Ecto neural progenitor cell (in vitro differentiated cells): ENCODE results near the gene THSD4.

Source experiments
- DNase-seq: peaks from one replicate; pipeline ENCODE4 v3.0.0-alpha.2; 2018; ENCODE audit warnings: low spot score

The THSD4 gene

DNA sequence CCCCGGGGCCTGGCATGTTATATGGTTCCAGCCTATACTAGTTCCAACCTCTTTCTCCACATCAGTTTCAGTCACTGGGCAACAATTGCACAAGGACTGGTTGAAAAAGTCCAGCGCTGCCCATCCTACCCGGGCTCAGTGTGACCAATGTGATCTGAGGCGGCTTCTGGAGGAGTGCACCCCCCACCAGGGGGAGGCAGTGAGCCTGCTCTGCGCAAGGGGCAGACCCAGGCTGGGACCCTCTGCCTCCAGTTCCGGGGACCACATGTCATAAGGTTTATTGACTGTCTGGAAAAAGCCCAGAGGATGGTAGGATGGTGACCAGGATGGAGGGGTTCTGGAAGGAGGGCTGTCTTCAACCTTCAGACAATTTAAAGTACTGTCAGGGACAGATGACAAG is 669.4 kb downstream of the THSD4 start:
- no peak for DNase-seq

DNA sequence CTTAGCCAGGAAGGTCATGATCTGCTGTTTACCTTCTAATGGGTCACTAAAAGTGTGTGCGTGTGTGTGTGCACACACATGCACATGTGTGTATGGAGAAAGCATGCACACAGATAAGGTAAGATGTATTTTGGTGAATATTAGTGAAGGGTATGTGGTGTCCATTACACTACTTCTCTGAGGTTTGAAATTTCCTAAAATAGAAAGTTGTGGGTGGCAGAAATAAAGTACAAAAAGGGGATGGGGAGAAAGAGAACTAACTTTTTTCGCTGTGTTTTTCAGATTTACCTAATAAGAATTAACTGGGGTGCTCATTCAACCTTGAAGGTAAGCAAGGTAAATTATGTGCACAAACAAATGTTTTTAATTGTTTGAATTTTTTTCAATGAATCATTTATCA is 670.7 kb downstream of the THSD4 start:
- no peak for DNase-seq

DNA sequence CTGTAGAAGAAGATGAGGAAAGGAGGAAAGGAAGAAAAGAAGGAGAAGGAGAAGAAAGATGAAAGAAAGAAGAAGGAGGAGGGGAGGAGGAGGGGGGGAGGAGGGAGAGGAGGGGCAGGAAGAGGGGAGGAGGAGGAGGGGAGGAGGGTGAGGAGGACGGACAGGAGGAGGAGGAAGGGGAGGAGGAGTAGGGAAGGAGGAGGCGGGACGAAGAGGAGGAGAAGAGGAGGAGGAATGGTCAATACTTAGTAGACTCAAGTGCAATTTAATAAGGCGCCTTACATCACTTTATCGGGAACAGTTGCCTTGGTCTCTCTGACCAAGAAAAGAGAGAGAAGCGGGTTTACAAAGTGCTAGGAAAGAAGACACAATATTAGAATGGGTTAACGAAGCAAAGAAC is 671.4 kb downstream of the THSD4 start:
- no peak for DNase-seq

DNA sequence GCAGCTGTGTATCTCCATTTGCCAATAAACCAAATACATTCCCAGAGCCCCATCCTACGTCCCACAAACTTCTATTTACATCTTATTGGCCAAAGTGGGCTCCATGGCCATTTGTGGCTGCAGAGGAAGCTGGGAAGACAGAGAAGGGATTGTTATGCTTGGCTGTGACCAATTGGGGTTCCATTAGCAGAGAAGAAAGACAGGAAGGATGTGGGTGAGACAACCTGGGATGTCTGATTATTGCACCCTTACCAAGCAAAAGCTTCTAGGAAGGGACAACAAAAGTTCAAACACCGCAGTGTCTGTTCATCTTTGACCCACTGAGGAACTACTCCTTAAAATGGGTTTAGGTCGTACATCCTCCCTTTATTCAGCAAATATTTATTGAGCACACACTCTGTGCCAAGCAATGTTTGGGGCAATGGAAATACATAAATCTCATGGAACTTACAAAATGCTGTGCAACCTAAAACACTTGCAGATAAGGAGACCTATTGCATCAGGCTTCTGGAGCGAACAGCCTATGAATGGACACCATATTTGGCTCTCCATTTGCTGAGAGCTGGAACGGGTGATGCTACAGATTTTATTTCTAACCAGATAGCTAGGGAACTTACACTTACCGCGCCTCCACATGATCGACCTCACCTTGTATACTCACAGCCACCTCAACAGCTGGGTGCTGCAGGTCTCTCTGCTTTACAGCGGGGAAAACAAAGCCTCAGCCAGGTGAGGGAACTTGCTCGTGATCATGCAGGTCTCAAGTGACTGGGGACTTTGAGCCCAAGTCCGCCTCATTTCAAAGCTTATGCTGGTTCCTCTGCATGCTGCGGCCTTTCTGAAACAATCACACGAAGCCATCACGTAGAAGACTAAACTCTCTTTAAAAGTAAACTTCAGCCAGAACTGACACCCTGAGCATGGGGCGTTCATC is 673.6 kb downstream of the THSD4 start:
- no peak for DNase-seq

DNA sequence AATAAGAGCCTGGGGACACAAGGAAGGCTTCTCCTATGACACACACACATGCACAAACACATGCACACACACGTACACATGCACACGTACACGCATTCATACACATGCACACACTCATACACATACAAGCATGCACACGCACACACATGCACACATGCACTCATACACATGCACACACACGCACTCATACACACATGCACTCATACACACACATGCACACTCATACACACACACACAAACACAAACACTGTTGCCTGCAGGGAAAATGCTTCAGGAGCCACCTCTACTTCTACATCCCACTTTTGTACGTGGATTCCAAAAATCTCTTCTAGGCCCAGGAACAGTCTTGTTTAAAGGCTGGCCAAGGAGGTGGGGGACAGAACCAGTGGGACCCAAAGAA is 674.3 kb downstream of the THSD4 start:
- no peak for DNase-seq

DNA sequence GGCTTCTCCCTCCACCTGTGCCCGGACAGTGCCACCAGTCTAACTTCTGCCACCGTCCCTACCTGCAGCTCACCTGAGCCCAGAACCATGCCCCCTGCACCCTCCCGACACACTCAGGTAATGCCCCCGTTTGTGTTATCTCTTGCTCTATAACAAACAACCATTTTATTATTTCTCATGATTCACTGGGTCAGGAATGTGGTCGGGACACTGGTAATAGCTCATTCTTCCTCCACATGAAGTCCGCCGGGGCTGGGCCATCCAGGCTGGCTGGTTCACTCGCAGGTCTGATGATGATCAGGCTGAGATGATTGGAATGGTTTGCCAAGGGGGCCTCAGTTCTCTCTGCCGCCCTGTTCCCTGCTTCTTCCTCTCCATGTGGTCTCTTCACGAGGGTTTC is 674.8 kb downstream of the THSD4 start:
- DNase-seq, result peak; percentile 43

DNA sequence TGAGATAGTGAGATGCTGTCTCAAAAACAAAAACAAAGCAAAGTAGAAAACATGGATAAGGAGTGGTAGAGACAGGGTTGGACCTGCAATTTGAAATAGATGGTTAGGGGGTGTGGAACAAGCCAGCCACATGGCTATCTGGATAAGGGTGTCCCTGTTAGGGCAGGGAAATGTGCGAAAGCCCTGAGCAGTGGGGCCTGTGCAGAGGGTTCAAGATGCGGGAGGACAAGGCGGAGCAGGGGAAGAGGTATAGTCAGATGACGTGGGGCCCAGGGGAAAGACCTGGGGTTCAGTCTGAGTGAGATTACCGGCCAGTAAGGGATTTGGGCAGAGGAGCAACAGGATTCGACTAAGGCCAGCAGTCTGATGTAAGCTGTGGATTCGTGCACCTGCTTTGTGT is 676.7 kb downstream of the THSD4 start:
- peak; percentile 32 for DNase-seq

DNA sequence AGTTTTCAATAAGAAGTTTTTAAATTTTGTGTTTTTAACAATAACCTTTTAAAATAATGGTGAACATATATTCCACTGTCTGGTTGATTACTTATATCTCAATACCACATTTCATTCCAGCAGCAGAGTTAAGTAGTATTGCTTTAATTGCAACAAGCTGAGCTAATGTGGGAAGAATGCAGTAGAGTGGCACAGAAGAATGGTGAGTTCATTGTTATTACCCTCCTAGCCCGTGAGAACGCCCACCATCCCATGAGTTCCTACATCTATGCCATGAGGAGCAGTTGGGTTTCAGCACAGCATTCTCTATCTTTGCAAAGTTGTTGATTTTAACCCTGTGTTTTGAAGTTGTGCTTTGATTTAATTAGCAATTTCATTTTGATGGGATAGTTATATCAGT is 677.2 kb downstream of the THSD4 start:
- DNase-seq, result no peak

DNA sequence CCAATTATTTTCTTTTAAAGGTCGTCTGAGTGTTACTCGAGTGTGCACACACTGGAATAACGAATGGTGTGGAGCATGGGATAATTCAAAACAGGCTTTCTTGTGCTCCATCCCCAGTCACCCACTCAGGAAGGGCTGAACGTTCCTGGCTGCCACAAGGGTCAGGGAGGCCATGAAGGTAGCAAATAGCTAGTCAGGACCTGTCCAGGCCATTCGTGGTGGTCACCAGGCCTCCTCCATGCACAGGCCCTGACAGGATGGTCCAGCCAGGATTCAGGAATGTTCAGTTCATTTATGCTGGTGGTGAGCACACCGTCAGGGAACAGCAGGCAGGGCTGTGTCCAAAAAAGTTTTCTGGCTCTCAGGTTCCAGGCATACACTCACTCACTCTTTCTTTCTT is 683.4 kb downstream of the THSD4 start:
- DNase-seq, result no peak

DNA sequence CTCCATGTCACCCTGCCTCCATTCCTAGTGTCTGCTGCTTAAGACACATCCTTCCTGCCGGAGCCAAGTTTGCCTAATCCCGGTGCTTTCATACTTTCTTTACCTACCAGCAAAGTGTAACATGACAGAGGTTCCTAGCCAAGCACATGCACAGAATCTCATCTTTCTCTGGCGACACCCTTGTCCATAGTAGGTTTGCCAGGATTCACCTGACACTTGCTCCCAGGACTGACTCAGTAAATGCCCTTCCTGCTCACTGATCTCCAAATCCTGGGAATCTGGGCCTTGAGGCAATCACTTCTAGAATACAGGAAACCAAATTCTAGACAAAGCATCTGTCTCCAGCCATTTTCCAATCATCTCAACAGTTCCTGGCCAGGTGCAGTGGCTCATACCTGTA is 684.9 kb downstream of the THSD4 start:
- no peak for DNase-seq

DNA sequence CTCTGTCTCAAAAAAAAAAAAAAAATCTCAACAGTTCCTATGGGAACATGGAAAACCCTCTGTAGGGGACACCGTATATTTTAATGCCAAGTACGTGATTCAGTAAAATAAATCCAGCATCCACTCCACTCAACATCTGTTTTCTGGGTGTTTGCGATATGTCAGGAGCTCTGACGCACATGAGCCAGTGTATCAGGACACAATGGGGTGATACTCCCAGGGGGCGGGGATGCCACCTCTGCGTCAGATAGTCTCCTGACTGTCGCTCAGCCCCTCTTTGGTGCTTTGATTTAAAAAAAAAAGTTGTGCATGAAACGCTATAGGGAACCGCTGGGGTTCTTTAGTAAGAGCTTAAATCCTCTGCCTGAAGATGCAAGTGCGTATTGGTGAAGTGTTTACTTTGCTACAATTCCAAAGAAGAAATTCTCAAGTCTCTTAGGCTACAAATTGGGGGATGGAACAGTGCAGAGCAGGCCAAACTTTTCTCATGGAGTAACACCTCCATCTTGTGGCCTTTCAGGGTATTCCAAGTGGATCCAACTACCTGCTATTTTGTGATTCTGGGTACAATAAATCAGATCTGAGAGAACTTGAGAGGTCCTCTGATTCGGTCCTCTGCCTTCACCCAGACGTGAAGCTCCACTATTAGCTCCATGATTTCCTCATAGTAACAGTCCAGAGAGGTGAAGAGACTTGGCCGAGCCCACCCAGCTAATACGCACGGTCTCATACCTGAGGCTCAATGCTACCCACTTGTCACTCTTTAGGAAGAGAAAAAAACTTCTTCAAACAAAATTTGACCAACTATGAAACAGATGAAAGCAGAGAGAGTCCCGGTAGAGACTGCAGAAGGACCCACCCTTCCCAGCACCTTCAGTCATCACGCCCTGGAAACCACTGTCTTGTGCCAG is 685.8 kb downstream of the THSD4 start:
- no peak for DNase-seq

DNA sequence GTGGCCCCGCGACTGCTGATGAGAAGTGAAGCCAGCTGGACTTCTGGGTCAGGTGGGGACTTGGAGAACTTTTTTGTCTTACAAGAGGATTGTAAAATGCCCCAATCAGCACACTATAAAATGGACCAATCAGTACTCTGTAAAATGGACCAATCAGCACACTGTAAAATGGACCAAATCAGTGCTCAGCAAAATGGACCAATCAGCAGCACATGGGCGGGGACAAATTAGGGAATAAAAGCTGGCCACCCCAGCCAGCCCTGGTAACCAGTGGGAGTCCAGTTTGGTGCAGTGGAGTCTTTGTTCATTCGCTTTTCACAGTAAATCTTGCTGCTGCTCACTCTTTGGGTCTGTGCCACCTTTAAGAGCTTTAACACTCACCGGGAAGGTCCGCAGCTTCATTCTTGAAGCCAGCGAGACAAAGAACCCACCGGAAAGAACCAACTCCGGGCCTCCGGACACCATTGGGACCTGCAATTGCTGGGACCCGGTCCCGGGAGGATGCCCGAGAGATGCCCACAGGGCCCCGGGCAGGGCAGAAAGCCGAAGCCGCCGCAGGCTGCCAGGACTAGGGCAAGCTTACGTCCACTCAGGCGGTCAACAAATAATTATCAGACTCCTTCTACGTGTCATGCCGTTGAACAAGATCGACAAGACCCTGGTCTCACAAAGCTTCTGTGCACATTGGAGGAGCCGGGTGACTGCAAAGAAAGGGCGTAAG is 686.8 kb downstream of the THSD4 start:
- no peak for DNase-seq

DNA sequence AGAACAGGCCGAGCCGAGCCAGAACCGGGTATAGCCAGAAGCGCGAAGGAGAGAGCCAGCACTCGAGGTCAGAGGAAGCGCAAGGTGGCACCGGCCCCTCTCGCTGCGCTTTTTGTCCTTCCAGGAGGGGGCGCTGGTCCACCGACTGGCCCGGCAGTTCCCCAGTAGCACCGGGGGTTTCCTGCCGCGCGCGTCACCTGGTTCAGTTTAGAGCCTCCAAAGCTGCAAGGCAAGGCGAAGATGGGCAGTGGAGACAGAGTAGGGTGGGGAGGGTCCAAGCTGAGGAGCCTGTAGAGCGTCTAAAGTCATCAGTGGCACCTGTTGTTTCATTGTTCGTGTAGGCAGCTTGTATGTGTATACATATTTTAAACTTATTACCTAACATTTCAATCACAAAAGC is 687.5 kb downstream of the THSD4 start:
- no peak for DNase-seq

DNA sequence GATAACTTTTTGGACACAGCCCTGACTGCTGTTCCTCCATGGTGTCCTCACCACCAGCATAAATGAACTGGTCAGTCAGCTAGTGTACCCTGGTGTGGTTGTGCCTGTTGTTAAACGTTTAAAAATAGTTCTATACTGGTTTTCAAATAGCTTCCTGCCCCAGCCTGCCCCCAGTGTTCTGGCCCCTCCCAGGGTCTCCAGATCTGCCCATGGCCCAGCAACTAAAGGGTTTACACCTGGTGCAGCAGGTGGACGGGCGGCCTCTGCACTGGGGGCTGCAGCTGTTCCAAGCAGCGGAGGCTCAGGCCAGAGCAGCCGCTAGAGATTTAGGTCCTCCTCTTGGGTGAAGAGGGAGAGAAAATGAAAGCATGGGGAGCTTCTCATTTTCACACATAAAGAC is 689.0 kb downstream of the THSD4 start:
- DNase-seq, result no peak

DNA sequence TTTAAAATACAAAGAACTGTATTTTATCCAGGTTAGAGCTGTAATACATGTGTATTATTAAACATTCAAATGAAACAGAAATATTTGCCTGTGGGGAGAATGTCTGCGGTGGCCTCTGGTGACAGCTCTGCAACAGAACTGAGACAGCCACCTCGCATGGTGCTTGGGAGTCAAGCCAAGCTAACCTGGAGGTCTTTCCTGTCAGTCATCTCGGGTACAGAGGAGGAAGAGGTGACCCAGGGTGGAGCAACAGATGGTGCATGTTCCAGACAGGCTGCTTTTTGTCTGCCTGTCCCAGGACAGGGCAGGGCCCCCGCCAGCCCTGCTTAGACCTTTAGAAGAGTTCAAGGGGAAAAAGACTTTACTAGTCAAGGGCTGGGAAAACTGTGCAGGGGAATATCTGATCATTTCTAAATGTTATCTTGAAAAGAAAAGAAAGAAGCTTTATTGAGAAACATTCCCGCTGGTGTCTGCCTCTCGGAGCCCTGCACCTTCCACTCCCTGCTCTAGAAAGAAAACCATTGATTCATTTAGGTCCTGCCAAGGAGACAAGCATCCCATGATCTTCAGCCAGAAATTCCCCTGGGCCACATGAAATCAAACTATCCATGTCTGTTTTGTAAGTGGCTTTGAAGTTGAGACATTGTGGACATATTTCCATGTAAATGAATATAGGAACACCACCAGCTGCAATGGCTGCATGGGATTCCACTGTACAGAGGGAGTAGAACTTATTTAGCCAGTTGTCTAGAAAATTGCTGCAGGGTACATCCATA is 689.6 kb downstream of the THSD4 start:
- DNase-seq, result no peak

DNA sequence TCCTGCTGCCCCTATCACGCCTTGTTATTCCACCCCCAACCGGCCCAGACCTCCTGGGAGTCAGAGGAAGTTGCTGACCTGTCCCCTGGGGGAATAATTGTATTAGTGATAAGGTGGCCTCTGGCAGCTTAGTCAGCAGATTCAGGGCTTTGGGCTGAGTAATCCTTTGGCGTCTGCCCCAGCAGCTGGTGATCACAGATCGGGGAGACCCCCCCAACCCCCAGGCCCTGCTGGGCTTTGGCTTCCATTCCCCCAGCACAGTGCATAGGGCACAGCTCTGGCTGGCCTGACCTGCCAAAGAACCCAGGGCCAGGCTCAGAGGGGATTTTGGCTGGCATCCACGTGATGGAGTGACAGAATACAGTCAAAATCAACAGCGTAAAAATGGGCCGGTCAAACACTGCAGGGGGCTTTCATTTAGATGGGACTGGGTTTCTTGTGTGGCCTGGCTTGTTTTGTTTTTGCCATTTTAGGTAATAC is 691.2 kb downstream of the THSD4 start:
- peak; percentile 63 for DNase-seq

DNA sequence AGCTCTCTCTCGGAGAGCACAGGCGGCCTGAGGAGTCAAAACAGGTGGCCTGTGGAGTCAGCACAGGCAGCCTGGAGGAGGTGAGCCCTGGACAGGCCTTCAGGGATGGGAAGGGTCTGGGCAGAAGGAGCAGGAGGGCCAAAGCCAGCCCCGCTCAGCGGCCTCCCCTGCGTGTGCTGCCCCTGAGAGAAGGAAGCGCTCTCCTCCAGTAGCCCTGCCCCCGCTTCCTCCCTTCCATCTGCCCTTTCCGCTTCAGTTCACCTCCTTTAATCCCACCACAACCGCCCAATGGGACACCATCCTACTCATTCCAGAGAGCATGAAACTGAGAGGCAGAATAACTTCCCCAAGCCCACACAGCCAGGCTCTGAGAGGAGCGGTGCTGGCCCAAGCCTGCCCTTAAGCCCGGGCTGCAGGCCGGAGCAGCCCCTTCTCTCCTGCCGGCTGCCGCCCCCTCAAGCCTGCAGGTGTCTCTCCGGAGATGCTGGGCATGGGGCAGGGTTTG is 691.9 kb downstream of the THSD4 start:
- peak; percentile 81 for DNase-seq

DNA sequence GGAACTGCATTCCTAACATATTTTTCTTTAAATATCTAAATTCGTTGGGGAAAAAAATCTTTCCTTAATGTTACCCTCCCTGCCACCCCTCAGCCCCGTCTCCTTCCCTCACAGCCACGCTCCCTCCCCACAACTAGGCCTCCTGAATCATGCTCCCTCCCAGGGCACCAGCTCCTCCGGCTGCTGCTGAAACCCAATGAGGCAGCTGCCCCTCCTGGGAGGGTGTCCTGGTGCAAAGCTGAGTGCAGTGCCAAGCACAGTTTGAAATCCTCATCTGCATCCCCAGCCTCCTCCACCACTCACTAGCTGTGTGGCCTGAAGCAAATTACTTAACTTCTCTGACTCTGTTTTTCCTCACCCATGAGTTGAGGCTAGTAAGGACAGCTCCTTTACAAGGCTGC is 692.4 kb downstream of the THSD4 start:
- DNase-seq, result no peak

DNA sequence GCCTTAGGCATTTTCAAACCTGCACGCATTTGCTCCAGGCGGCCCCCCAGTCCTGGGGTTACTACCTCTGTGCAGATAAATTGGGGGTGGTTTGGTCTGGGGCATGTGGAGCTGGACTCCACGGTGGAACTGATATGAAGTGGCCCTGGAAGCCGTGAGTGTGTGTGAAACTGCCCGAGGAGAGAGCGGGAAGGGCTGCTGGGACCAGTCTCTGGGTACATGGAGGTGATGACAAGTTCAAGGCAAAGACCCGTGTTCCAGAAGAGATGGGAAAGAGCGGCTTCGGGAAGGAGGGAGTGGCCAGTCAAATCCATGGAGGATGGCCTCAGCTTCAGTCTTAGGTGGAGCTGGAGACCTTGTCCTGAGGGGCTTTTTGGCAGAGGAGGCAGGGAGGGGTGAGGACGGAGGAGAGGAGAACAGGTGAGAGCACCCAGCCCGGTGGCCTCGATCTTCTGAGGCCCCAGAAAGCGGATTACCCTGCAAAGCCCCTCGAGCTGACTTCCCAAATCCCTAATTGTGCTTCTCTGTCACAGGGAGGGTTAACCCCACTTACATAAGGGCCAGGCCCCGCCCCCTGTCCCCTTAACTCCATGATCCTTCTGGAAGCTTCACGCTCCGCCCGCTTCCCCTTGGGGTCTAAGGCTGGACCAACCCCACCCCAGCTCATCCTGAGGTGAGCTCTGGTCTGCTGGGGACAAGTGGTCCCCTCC is 693.2 kb downstream of the THSD4 start:
- no peak for DNase-seq

DNA sequence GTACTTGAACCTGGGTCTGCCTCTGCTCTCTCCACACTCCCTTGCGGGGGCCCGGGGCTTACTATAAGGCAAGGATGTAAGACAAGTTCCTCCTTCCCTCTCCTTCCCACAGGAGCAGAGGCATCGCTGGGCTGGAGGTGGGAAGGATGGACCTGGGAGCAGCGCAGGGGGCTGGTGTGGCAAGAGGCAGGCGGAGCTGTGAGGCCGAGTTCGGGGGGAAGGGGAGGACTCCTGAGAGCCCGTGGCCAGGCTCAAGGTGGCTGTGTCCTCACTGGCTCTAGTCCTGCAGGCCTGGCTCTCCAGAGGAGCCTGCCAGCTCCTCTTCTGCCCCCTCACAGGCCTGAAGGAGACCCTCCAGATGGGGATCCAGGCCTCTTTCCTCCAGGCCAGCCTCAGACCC is 694.1 kb downstream of the THSD4 start:
- DNase-seq, result no peak
